Measurements from ENCODE around the gene KRTAP5-10. TPM values are rescaled to one million over a fixed set of nuclear protein-coding genes. Genes with fewer than 3 reads are reported as not detected.

Gene KRTAP5-10
- total and polyA plus RNA-seq, 2 donors (not counting 3 experiments of a cell fraction or from before 2014, with no cell fraction given): not detected

DNA sequence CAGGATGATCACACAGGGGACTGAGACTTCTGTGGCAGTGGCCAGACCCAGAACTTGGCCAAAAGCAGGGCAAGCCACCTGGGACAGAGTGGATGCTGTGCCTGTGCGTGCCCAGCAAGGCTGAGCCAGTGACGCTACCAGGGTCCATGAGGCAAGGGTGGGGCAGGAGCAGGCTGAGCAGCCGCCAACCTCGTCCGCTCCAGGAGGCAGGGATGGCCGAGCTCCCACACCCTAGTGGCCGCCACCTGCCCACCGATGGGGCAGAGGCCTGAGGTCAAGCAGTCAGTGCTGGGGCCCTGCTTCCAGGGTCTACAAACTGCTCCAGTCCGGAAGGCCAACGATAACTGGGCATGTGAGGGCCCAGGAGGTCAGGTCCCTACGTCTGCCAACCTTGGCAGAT is 9.9 kb upstream of the KRTAP5-10 start:
- Histone ChIP-seq H3K27ac (ENCODE audit: insufficient read depth, low read depth, low read length) (no peak overlapping the region), H3K4me2 (ENCODE audit: insufficient read depth, low read length) (no peak overlapping the region), H3K4me3 (replicated peaks in 1 of 3; ENCODE audit: insufficient read depth in 1 of 3, low read depth in 1 of 3, low read length in 3 of 3) (no peak overlapping the region), H3K27me3 (ENCODE audit: control insufficient read depth in 2 of 2, insufficient read depth in 2 of 2, low read length in 2 of 2) (no peaks in the 10 kb centered on the region), H3K4me1 (ENCODE audit: control insufficient read depth, extremely low read depth, insufficient read depth, low read length) (no peaks in the 10 kb centered on the region), H2AFZ (ENCODE audit: low read depth, low read length) (no peak overlapping the region), H3K36me3 (ENCODE audit: control insufficient read depth in 2 of 2, extremely low read depth in 1 of 2, insufficient read depth in 2 of 2, low read length in 2 of 2) (no peaks in the 10 kb centered on the region), H4K20me1 (replicated peaks; ENCODE audit: control insufficient read depth, extremely low read depth, insufficient read depth, low read length) (no peaks in the 10 kb centered on the region), H3K9me1 (replicated peaks; ENCODE audit: control insufficient read depth, extremely low read depth, insufficient read depth, low read length) (no peaks in the 10 kb centered on the region), H3K79me2 (ENCODE audit: control insufficient read depth, insufficient read depth, low read length) (no peaks in the 10 kb centered on the region), H3K9ac (replicated peaks; ENCODE audit: extremely low read depth, insufficient read depth, low read length) (no peak overlapping the region), H3K9me3 (replicated peaks; ENCODE audit: control insufficient read depth, insufficient read depth, low read length) (no peaks in the 10 kb centered on the region)
- intact Hi-C loops (cut with micrococcal nuclease) (no loop called here), dilution Hi-C loops (cut with MboI; ENCODE audit: extremely low pct_ligation_motif_present, low sequenced_read_pairs) (no loop called here)
- FAIRE-seq (no peak), DNase-seq (ENCODE audit: low read depth, low spot score) (no peak)
- TF ChIP-seq GATA2 (IDR thresholded peaks at IDR 0.05; ENCODE audit: insufficient read depth, insufficient read length, low read depth, low read length) (no peak), EZH2 (IDR thresholded peaks at IDR 0.05; ENCODE audit: borderline replicate concordance, low read depth, low read length, severe bottlenecking) (no peak), POLR2A (IDR thresholded peaks at IDR 0.05; ENCODE audit: low read depth, low read length) (no peak), POLR2AphosphoS5 (IDR thresholded peaks at IDR 0.05; ENCODE audit: insufficient read depth, low read depth, low read length) (no peak), JUN (IDR thresholded peaks at IDR 0.05; ENCODE audit: borderline replicate concordance, insufficient read depth, insufficient read length, low read depth) (no peak)
- no TSS peak for BruUV-seq (replicated peaks)
- ChIA-PET POLR2A (no interaction called here), CTCF (no interaction called here)

DNA sequence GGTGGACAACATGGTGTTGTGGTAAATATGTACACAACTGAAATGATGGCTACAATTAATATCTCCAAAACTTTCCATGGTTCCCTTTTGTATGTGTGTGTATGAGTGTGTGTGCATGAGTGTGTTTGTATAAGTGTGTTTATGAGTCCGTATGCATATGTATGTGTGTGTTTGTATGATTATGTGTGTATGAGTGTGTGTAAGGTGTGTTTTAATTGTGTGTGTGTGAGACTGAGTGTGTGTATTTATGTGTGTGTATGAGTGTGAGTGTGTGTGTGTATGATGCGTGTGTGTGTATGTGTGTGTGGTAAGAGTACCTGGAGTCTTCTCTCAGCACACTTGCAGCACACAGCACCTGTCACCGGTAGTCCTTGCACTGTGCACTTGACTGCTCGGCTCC is 9.3 kb upstream of the KRTAP5-10 start:
- dilution Hi-C loops (cut with MboI; ENCODE audit: extremely low pct_ligation_motif_present, low sequenced_read_pairs): no loop called here
- FAIRE-seq: no peak

More for the DNA sequence above, 9.3 kb upstream of the KRTAP5-10 start:
- H4K20me1 ChIP-seq (replicated peaks; ENCODE audit: control insufficient read depth, extremely low read depth, insufficient read depth, low read length): no peaks in the 10 kb centered on the region
- H3K27ac ChIP-seq (ENCODE audit: insufficient read depth, low read depth, low read length): no peak overlapping the region
- no peaks in the 10 kb centered on the region for H3K4me1 ChIP-seq (ENCODE audit: control insufficient read depth, extremely low read depth, insufficient read depth, low read length)
- H3K4me3 ChIP-seq (replicated peaks in 1 of 3; ENCODE audit: insufficient read depth in 1 of 3, low read depth in 1 of 3, low read length in 3 of 3): no peak overlapping the region
- H3K9ac ChIP-seq (replicated peaks; ENCODE audit: extremely low read depth, insufficient read depth, low read length): no peak overlapping the region
- no peaks in the 10 kb centered on the region for H3K36me3 ChIP-seq (ENCODE audit: control insufficient read depth in 2 of 2, extremely low read depth in 1 of 2, insufficient read depth in 2 of 2, low read length in 2 of 2)
- no peak for TF ChIP-seq POLR2A (IDR thresholded peaks at IDR 0.05; ENCODE audit: low read depth, low read length)
- no peak for TF ChIP-seq FOS (IDR thresholded peaks at IDR 0.05; ENCODE audit: borderline replicate concordance, insufficient read depth, low read length)
- no peak for TF ChIP-seq EZH2 (IDR thresholded peaks at IDR 0.05; ENCODE audit: borderline replicate concordance, low read depth, low read length, severe bottlenecking)
- TF ChIP-seq, protein P1, sequence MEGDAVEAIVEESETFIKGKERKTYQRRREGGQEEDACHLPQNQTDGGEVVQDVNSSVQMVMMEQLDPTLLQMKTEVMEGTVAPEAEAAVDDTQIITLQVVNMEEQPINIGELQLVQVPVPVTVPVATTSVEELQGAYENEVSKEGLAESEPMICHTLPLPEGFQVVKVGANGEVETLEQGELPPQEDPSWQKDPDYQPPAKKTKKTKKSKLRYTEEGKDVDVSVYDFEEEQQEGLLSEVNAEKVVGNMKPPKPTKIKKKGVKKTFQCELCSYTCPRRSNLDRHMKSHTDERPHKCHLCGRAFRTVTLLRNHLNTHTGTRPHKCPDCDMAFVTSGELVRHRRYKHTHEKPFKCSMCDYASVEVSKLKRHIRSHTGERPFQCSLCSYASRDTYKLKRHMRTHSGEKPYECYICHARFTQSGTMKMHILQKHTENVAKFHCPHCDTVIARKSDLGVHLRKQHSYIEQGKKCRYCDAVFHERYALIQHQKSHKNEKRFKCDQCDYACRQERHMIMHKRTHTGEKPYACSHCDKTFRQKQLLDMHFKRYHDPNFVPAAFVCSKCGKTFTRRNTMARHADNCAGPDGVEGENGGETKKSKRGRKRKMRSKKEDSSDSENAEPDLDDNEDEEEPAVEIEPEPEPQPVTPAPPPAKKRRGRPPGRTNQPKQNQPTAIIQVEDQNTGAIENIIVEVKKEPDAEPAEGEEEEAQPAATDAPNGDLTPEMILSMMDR (IDR thresholded peaks at IDR 0.05; ENCODE audit: extremely low read depth in 1 of 2, insufficient read depth in 1 of 2, low read depth in 1 of 2, low read length in 2 of 2): no peak
- no peak for TF ChIP-seq JUN (IDR thresholded peaks at IDR 0.05; ENCODE audit: borderline replicate concordance, insufficient read depth, insufficient read length, low read depth)
- no peak for TF ChIP-seq GATA2 (IDR thresholded peaks at IDR 0.05; ENCODE audit: insufficient read depth, insufficient read length, low read depth, low read length)
- TF ChIP-seq MYC (IDR thresholded peaks at IDR 0.05; ENCODE audit: low read depth, low read length): no peak
- TF ChIP-seq POLR2AphosphoS5 (IDR thresholded peaks at IDR 0.05; ENCODE audit: insufficient read depth, low read depth, low read length): no peak
- TF ChIP-seq, protein P2, sequence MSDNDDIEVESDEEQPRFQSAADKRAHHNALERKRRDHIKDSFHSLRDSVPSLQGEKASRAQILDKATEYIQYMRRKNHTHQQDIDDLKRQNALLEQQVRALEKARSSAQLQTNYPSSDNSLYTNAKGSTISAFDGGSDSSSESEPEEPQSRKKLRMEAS (IDR thresholded peaks at IDR 0.05; ENCODE audit: insufficient read depth, insufficient read length): no peak
- peaks cover 0 to under 1% of the 10 kb centered on the region in 2 experiments for H3K27me3 ChIP-seq (ENCODE audit: control insufficient read depth in 2 of 2, insufficient read depth in 2 of 2, low read length in 2 of 2)
- H3K9me3 ChIP-seq (replicated peaks; ENCODE audit: control insufficient read depth, insufficient read depth, low read length): no peaks in the 10 kb centered on the region
- DNase-seq (ENCODE audit: low read depth, low spot score): no peak
- H3K9me1 ChIP-seq (replicated peaks; ENCODE audit: control insufficient read depth, extremely low read depth, insufficient read depth, low read length): no peaks in the 10 kb centered on the region
- no TSS peak for BruUV-seq (replicated peaks)
- no peak overlapping the region for H2AFZ ChIP-seq (ENCODE audit: low read depth, low read length)
- intact Hi-C loops (cut with micrococcal nuclease): no loop called here
- POLR2A ChIA-PET: no interaction called here
- CTCF ChIA-PET: no interaction called here
- no peaks in the 10 kb centered on the region for H3K79me2 ChIP-seq (ENCODE audit: control insufficient read depth, insufficient read depth, low read length)
- H3K4me2 ChIP-seq (ENCODE audit: insufficient read depth, low read length): no peak overlapping the region
